Liver (tissue), 3 donors: ENCODE results near the gene RGL2.

Experiments used
- GABPA ChIP-seq, 2 donors: IDR thresholded peaks in 1 of 2; conservative IDR thresholded peaks in 1 of 2; 2 replicates each; pipeline ENCODE4 v1.6.1; 2016; ENCODE audit warnings: antibody characterized with exemption in 2 of 2, mild to moderate bottlenecking in 1 of 2, moderate library complexity in 1 of 2
- HNF4A ChIP-seq, 2 donors: conservative IDR thresholded peaks; 2 replicates each; pipeline ENCODE4 v1.6.1; 2016; ENCODE audit warnings: antibody characterized with exemption in 2 of 2, mild to moderate bottlenecking in 2 of 2
- RAD21 ChIP-seq, 2 donors: IDR thresholded peaks; 2 replicates each; pipeline ENCODE4 v1.6.1; 2016; ENCODE audit warnings: antibody characterized with exemption in 2 of 2, mild to moderate bottlenecking in 2 of 2
- SP1 ChIP-seq: IDR thresholded peaks from 2 replicates; pipeline ENCODE4 v1.6.1; 2018; ENCODE audit warnings: antibody characterized with exemption, mild to moderate bottlenecking
- TAF1 ChIP-seq: conservative IDR thresholded peaks from 2 replicates; pipeline ENCODE4 v1.6.1; 2016; ENCODE audit warnings: antibody characterized with exemption, mild to moderate bottlenecking
- YY1 ChIP-seq: IDR thresholded peaks from 2 replicates; pipeline ENCODE4 v1.6.1; 2016; ENCODE audit warnings: antibody characterized with exemption, mild to moderate bottlenecking
- TF ChIP-seq, protein P1 (sequence below): fragments of 150-350 bp; IDR thresholded peaks from 2 replicates; pipeline ENCODE4 v1.5.1; 2017; ENCODE audit warnings: improper control_type of control experiment, low read depth, low read length; ENCODE audit not compliant: missing input control
- TF ChIP-seq, protein P2 (sequence below): IDR thresholded peaks from 2 replicates; pipeline ENCODE4 v1.6.1; 2016; ENCODE audit warnings: antibody characterized with exemption
- TF ChIP-seq, protein P3 (sequence below): IDR thresholded peaks from 2 replicates; pipeline ENCODE4 v1.6.1; 2016; ENCODE audit warnings: antibody characterized with exemption
- donor health status: healthy.
- donor health status: healthy.

DNA sequence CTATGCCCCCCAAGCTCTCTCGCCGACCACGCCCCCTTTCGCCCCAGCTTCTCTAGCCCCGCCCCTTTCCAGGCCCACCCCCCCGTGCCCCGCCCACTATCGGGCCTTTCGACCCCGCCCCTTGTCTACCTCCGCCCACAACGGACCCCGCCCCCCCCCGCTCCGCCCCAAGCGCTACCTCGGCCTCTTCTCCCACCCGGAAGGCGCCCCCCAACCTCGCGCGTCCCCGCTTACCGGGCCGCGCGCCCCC, 18.6 kb upstream of the RGL2 start:
- TF ChIP-seq, protein P1, sequence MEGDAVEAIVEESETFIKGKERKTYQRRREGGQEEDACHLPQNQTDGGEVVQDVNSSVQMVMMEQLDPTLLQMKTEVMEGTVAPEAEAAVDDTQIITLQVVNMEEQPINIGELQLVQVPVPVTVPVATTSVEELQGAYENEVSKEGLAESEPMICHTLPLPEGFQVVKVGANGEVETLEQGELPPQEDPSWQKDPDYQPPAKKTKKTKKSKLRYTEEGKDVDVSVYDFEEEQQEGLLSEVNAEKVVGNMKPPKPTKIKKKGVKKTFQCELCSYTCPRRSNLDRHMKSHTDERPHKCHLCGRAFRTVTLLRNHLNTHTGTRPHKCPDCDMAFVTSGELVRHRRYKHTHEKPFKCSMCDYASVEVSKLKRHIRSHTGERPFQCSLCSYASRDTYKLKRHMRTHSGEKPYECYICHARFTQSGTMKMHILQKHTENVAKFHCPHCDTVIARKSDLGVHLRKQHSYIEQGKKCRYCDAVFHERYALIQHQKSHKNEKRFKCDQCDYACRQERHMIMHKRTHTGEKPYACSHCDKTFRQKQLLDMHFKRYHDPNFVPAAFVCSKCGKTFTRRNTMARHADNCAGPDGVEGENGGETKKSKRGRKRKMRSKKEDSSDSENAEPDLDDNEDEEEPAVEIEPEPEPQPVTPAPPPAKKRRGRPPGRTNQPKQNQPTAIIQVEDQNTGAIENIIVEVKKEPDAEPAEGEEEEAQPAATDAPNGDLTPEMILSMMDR, result no peak
- TF ChIP-seq RAD21 (IDR thresholded peaks at IDR 0.05), result no peak
- TF ChIP-seq HNF4A (conservative IDR thresholded peaks at IDR 0.05), result no peak
- TF ChIP-seq, protein P2, sequence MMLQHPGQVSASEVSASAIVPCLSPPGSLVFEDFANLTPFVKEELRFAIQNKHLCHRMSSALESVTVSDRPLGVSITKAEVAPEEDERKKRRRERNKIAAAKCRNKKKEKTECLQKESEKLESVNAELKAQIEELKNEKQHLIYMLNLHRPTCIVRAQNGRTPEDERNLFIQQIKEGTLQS, result no peak
- TF ChIP-seq, protein P3, sequence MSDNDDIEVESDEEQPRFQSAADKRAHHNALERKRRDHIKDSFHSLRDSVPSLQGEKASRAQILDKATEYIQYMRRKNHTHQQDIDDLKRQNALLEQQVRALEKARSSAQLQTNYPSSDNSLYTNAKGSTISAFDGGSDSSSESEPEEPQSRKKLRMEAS, result no peak
- TF ChIP-seq GABPA (IDR thresholded peaks at IDR 0.05 in 1 of 2, conservative IDR thresholded peaks at IDR 0.05 in 1 of 2), result no peak
- TF ChIP-seq SP1, result no peak
- no peak for TF ChIP-seq TAF1
- no peak for TF ChIP-seq YY1
